HG03159 (cell line): Measurements from ENCODE around the gene PELI1.
A peak's percentile ranks its signal among the peaks of the same experiment; 100 is the strongest.

Source experiments
- ATAC-seq: cut with Tn5 transposase; IDR thresholded peaks from one replicate; pipeline ENCODE4 v1.9.1; 2021; ENCODE audit warnings: mild to moderate bottlenecking, moderate library complexity; ENCODE audit not compliant: unreplicated experiment

PELI1 gene, protein sequence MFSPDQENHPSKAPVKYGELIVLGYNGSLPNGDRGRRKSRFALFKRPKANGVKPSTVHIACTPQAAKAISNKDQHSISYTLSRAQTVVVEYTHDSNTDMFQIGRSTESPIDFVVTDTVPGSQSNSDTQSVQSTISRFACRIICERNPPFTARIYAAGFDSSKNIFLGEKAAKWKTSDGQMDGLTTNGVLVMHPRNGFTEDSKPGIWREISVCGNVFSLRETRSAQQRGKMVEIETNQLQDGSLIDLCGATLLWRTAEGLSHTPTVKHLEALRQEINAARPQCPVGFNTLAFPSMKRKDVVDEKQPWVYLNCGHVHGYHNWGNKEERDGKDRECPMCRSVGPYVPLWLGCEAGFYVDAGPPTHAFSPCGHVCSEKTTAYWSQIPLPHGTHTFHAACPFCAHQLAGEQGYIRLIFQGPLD

GRCh38 chr2:64144057-64145013, at the start of gene PELI1:
Gene PELI1, minus strand, starts transcription at chr2:64144420. Its CDS starts 36,110 bp downstream, at chr2:64108310.
- ATAC-seq: peak; percentile 83

- ATAC-seq: no peak
Measured at GRCh38 chr2:64193491-64193890, 49.3 kb upstream of the PELI1 start.

DNA sequence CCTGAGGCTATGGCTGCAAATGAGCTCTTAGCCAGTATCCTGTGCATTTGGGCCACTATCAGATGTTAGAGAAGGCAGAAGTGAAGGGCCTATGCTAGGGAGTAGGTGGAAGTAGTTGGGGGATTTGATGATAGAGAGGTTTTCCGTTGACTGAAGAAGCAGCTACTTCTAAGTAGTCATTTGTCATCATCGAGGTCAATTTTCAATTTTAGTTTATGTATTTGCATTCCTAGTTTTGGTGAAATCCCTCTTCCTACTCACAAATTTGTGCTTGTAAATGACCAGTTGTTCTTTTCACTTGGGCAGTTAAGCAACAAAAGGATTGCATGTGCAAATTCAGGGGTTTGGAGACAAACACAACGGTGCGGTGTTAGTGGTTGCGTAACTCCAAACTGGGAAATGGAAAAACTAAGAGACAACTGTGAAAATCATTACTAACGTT, 48.5 kb upstream of the PELI1 start:
- no peak for ATAC-seq

DNA sequence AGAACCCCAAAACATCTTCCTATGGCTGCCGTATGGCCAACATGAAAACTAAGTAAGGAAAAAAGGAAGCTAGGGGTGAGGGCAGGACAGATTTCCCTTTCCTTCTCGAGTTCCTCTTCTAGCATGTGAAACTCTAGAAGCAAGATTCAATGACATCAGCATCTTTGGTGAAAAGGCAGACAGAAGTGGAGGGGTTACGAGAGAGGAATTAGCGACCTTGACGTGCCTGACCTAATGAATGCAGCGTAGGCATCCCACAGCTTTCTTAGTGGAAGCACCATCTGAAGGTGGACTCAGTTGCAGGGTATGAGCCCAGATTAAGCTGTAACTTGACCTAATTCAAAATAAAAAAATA, 47.9 kb upstream of the PELI1 start:
- ATAC-seq: no peak

DNA sequence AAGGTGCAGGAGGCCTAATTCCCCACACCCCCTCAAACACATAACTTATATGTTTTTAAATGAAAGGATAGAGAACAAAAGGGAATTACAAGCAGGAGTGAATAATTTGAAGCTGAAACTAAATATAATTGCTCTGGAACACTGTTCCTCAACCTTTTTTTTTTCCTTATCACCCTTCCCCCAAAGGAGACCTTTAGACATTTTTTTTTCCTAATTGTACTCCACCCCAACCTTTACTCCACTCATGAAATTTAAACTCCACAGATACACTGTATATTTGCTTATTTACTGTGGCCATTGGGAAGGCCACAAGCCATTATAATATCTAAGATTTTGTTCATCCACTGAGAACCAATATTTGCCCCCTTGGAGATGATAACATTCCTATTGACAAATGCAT, 45.4 kb upstream of the PELI1 start:
- ATAC-seq: no peak

GRCh38 chr2:64189167-64189566, 44.9 kb upstream of the PELI1 start:
- ATAC-seq: no peak

- no peak for ATAC-seq
Measured at GRCh38 chr2:64186699-64187605, 42.7 kb upstream of the PELI1 start.

DNA sequence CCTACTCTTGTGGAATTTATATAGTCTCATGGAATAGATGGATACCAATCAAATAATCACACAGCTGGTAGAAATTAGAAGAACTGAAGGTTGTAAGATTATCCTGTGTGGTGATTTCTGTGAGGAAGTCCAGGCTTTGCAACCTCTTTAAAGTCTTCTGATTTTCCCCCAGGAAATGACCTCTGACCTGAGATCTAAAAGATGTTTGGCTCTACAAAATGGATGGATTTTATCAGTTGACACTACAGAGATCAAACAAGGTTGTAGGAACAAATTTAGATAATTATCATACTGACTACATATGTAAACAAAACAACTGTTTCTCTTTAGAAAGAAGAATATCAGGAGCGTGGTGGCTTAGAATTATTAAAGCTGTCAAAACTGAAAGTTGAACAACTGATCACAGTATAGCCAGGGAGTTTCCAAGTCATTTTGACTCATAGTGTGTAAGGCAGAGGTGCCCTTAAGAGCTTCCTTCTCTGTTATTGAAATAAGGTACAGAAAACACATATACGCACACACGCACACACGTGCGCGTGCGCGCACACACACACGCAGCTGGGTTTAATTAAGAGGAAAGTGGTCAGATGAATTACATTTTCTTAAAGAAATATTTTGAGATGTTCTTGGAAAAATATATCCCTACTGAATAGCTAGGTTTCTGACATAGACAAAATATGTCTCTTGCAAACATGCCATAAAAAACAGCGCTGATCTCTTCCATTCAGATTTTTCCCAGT, 35.5 kb upstream of the PELI1 start:
- ATAC-seq: peak; percentile 87

GRCh38 chr2:64177315-64177714, 33.1 kb upstream of the PELI1 start:
- ATAC-seq: no peak

- ATAC-seq: no peak
Measured at GRCh38 chr2:64175419-64176197, 31.4 kb upstream of the PELI1 start.

- ATAC-seq: no peak
Measured at GRCh38 chr2:64173156-64174135, 29.2 kb upstream of the PELI1 start.

DNA sequence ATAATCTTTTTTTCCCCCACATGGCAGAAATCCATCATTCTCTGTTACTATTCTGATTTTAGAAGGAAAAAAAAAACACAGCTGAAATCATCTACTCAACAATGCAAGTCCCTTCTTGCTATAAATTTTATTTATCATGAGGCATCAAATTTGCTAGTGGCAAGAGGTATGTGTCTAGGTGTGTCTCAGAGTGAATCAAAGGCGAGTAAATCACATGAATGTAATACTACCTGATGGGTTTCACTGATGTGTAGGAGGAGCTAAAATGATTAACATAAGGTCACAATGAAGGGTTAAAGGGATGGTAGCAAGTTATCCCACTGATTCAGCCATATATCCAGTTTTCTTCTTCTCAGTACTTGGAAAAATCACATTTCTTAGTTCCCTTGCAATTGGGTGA, 24.5 kb upstream of the PELI1 start:
- no peak for ATAC-seq

GRCh38 chr2:64168201-64168600, 24.0 kb upstream of the PELI1 start:
- no peak for ATAC-seq

GRCh38 chr2:64166637-64167420, 22.6 kb upstream of the PELI1 start:
- no peak for ATAC-seq

GRCh38 chr2:64166212-64166611, 22.0 kb upstream of the PELI1 start:
- no peak for ATAC-seq

GRCh38 chr2:64165706-64166105, 21.5 kb upstream of the PELI1 start:
- no peak for ATAC-seq

DNA sequence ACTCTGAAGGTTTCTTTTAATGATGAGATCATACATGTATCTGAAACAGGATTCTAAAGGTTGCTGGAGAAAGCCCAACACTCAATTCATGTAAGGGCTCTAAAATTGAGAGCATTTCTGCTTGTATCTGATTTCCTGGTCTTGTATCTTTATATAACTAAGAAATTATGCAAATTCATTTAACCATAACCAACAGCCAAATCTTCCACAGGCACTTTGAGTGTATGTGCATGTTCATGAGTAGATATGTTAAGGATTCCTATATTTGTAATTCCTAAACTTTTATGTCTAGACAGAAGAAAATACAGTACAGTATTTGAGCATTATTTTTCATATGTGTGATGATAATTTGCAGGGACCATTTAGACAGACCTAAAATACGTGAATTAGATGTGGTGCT, 20.4 kb upstream of the PELI1 start:
- ATAC-seq: no peak
